Measurements from ENCODE around the gene APOL2. TPM values are rescaled to one million over a fixed set of nuclear protein-coding genes. Genes with fewer than 3 reads are reported as not detected.

APOL2 gene
- polyA plus RNA-seq, 1 donor (not counting 4 experiments of a cell fraction or from before 2014, with no cell fraction given): 8.9 TPM

DNA sequence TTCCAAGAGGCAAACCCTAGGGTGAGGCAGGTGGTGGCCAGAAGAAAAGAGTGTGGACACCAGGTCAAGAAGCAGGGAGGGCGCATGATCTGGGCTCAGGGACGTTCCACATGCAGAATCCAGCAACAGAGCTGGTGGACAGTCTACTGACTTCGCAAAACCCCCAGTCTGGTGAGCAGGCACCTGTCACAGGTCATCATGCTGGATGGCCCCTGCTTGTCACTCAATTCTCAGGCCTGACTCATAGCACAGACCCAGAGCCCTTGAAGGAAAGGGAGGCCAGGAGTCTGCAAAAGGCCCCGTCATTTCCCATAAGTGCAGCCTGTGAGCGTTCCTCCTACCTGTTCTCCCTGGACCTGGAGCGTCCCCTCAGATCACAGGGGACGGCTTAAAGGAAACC lies 55.9 kb downstream of the APOL2 start:
- TF ChIP-seq, protein P1, sequence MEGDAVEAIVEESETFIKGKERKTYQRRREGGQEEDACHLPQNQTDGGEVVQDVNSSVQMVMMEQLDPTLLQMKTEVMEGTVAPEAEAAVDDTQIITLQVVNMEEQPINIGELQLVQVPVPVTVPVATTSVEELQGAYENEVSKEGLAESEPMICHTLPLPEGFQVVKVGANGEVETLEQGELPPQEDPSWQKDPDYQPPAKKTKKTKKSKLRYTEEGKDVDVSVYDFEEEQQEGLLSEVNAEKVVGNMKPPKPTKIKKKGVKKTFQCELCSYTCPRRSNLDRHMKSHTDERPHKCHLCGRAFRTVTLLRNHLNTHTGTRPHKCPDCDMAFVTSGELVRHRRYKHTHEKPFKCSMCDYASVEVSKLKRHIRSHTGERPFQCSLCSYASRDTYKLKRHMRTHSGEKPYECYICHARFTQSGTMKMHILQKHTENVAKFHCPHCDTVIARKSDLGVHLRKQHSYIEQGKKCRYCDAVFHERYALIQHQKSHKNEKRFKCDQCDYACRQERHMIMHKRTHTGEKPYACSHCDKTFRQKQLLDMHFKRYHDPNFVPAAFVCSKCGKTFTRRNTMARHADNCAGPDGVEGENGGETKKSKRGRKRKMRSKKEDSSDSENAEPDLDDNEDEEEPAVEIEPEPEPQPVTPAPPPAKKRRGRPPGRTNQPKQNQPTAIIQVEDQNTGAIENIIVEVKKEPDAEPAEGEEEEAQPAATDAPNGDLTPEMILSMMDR (optimal IDR thresholded peaks at IDR 0.05 in 1 of 3, IDR thresholded peaks at IDR 0.05 in 1 of 3, conservative IDR thresholded peaks at IDR 0.05 in 1 of 3; ENCODE audit: extremely low read depth in 1 of 3, insufficient read depth in 2 of 3, low read length in 3 of 3): no peak
- no peak for TF ChIP-seq EZH2 (IDR thresholded peaks at IDR 0.05; ENCODE audit: low read length)
- no peaks in the 10 kb centered on the region for H4K20me1 ChIP-seq (ENCODE audit: control insufficient read depth, extremely low read depth, insufficient read depth, low read length)
- no peak overlapping the region for H3K27ac ChIP-seq (ENCODE audit: control insufficient read depth, insufficient read depth, low read length)
- H3K4me3 ChIP-seq (ENCODE audit: control insufficient read depth in 2 of 3, extremely low read depth in 1 of 3, insufficient read depth in 2 of 3, low read depth in 1 of 3, low read length in 3 of 3): no peak overlapping the region
- no peaks in the 10 kb centered on the region for H3K4me1 ChIP-seq (ENCODE audit: control insufficient read depth, extremely low read depth, insufficient read depth, low read length)
- H3K27me3 ChIP-seq (ENCODE audit: control insufficient read depth, extremely low read depth, insufficient read depth, low read length): no peaks in the 10 kb centered on the region
- no peaks in the 10 kb centered on the region for H3K79me2 ChIP-seq (ENCODE audit: control insufficient read depth, insufficient read depth, low read length)
- dilution Hi-C loops (cut with MboI; ENCODE audit: extremely low pct_ligation_motif_present, low sequenced_read_pairs): no loop called here
- no peaks in the 10 kb centered on the region for H3K36me3 ChIP-seq (ENCODE audit: control insufficient read depth in 2 of 2, extremely low read depth in 1 of 2, insufficient read depth in 2 of 2, low read length in 2 of 2)
- H3K9me3 ChIP-seq (ENCODE audit: control insufficient read depth, low read depth, low read length): no peaks in the 10 kb centered on the region
- H3K9me1 ChIP-seq (ENCODE audit: control insufficient read depth, extremely low read depth, insufficient read depth, low read length): no peaks in the 10 kb centered on the region
- DNase-seq (ENCODE audit: low read depth, low spot score): no peak
- no peak overlapping the region for H3K4me2 ChIP-seq (ENCODE audit: control insufficient read depth, extremely low read depth, insufficient read depth, low read depth, low read length)
- H3K9ac ChIP-seq (ENCODE audit: control insufficient read depth, extremely low read depth, insufficient read depth, low read length): no peak overlapping the region
- no peak overlapping the region for H2AFZ ChIP-seq (ENCODE audit: control insufficient read depth, low read length)
- FAIRE-seq: no peak

DNA sequence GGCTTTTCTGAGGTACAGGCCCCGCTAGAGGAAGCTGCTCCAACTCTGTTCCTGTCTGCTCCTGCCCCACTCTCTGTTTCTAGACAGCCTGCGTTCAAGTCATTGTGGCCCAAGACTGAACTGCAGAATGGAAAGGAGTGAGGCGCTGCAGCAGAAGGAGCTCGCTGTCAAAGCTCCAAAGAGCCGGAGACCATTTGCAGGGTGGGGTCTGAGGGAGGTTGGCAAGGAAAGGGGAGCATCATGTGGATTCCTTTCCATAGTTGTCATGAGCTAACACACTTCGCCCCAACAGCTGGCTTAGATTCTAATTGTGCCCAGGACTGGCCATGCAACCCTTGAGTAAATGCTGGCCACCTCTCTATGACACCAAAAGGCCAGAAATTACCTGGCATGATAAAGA lies 56.5 kb downstream of the APOL2 start:
- H2AFZ ChIP-seq (ENCODE audit: control insufficient read depth, low read length): no peak overlapping the region
- H3K27me3 ChIP-seq (ENCODE audit: control insufficient read depth, extremely low read depth, insufficient read depth, low read length): no peaks in the 10 kb centered on the region
- TF ChIP-seq, protein P1 (optimal IDR thresholded peaks at IDR 0.05 in 1 of 3, IDR thresholded peaks at IDR 0.05 in 1 of 3, conservative IDR thresholded peaks at IDR 0.05 in 1 of 3; ENCODE audit: extremely low read depth in 1 of 3, insufficient read depth in 2 of 3, low read length in 3 of 3): no peak
- TF ChIP-seq EZH2 (IDR thresholded peaks at IDR 0.05; ENCODE audit: low read length): no peak
- no peak for DNase-seq (ENCODE audit: low read depth, low spot score)
- FAIRE-seq: no peak
- no peaks in the 10 kb centered on the region for H3K79me2 ChIP-seq (ENCODE audit: control insufficient read depth, insufficient read depth, low read length)
- dilution Hi-C loops (cut with MboI; ENCODE audit: extremely low pct_ligation_motif_present, low sequenced_read_pairs): no loop called here
- H3K9me1 ChIP-seq (ENCODE audit: control insufficient read depth, extremely low read depth, insufficient read depth, low read length): no peaks in the 10 kb centered on the region
- H3K4me1 ChIP-seq (ENCODE audit: control insufficient read depth, extremely low read depth, insufficient read depth, low read length): no peaks in the 10 kb centered on the region
- H3K4me2 ChIP-seq (ENCODE audit: control insufficient read depth, extremely low read depth, insufficient read depth, low read depth, low read length): no peak overlapping the region
- H3K27ac ChIP-seq (ENCODE audit: control insufficient read depth, insufficient read depth, low read length): no peak overlapping the region
- H3K36me3 ChIP-seq (ENCODE audit: control insufficient read depth in 2 of 2, extremely low read depth in 1 of 2, insufficient read depth in 2 of 2, low read length in 2 of 2): no peaks in the 10 kb centered on the region
- no peak overlapping the region for H3K9ac ChIP-seq (ENCODE audit: control insufficient read depth, extremely low read depth, insufficient read depth, low read length)
- H3K9me3 ChIP-seq (ENCODE audit: control insufficient read depth, low read depth, low read length): no peaks in the 10 kb centered on the region
- no peaks in the 10 kb centered on the region for H4K20me1 ChIP-seq (ENCODE audit: control insufficient read depth, extremely low read depth, insufficient read depth, low read length)
- no peak overlapping the region for H3K4me3 ChIP-seq (ENCODE audit: control insufficient read depth in 2 of 3, extremely low read depth in 1 of 3, insufficient read depth in 2 of 3, low read depth in 1 of 3, low read length in 3 of 3)

Data from keratinocyte (primary cell).